Left lung (tissue), 14 donors: ENCODE measurements around the gene ROBO3. TPM values are rescaled to one million over a fixed set of nuclear protein-coding genes. Genes with fewer than 3 reads are reported as not detected.

Source experiments
- ATAC-seq: fragments of 200-7000 bp; cut with Tn5 transposase; one replicate; pipeline ENCODE4 v1.9.1; 2020; ENCODE audit warnings: moderate library complexity
- DNase-seq, 4 donors: peaks; one replicate each; pipeline ENCODE4 v3.0.0-alpha.2; 2013 to 2020
- H3K27ac ChIP-seq, 2 donors: fragments of 200-600 bp; sonication (generic) in 1 of 2; one replicate each; pipeline versions ENCODE4 v1.5.0 to v1.8.0; 2020 to 2021
- H3K27me3 ChIP-seq, 2 donors: fragments of 200-600 bp; sonication (generic) in 1 of 2; one replicate each; pipeline versions ENCODE4 v1.5.0 to v1.8.0; 2020 to 2021
- H3K36me3 ChIP-seq, 2 donors: fragments of 200-600 bp; sonication (generic) in 1 of 2; one replicate each; pipeline versions ENCODE4 v1.5.0 to v1.8.0; 2020 to 2021
- H3K4me1 ChIP-seq, 2 donors: fragments of 200-600 bp; one replicate each; pipeline ENCODE4 v1.8.0; 2021
- H3K4me3 ChIP-seq, 2 donors: fragments of 200-600 bp; sonication (generic) in 1 of 2; one replicate each; pipeline versions ENCODE4 v1.5.0 to v1.8.0; 2020 to 2021; ENCODE audit warnings: mild to moderate bottlenecking in 1 of 2
- H3K9me3 ChIP-seq, 2 donors: fragments of 200-600 bp; sonication (generic) in 1 of 2; one replicate each; pipeline versions ENCODE4 v1.5.0 to v1.8.0; 2020 to 2021
- intact Hi-C, 2 donors: fragments of 100-400 bp; cut with DNase I; formaldehyde crosslinking; loops; one replicate each; pipeline versions ENCODE4 v1.11.2 to v1.14.2; 2022
- long read RNA-seq, 12 donors: library from polyadenylated mRNA in 2 of 12; unstranded in 2 of 12; transcript quantifications; one replicate each; pipeline ENCODE4 v2.0.0 and lab custom pipeline, GENCODE V29; 2019 to 2026
- polyA plus RNA-seq, 6 donors: library from polyadenylated mRNA; unstranded; fragments of 120-200 nt; gene quantifications; one replicate each; pipeline ENCODE4 v1.2.1, GENCODE V29; 2013; ENCODE audit not compliant: insufficient read length in 6 of 6
- total RNA-seq, 2 donors: library from RNA; stranded (reverse); fragmentation: NEBNext Ultra II Directional; extraction: Animal tissue kit (Norgen Biotek cat#: 25700); gene quantifications; one replicate each; pipeline ENCODE4 v1.2.1, GENCODE V29; 2021
- TF ChIP-seq, protein P1 (sequence below), 2 donors: fragments of 200-600 bp; sonication (generic) in 1 of 2; IDR thresholded peaks; one replicate each; pipeline versions ENCODE4 v1.5.0 to v1.8.0; 2021; ENCODE audit warnings: antibody characterized with exemption in 2 of 2
- donor health status: DM: no; HTN: yes; CAD: no.
- donor health status: DM: no; HTN: no; CAD: no.

Gene ROBO3
- total RNA-seq (10 to 100 TPM; 11.0 to 11.4 TPM), polyA plus RNA-seq (10 to 100 TPM; 38.8 to 54.8 (median 49.1) TPM)
- long read RNA-seq, donor 1, partial matches to known transcripts = 6 of 9 reads
- long read RNA-seq, donor 1, other reads (novel, unspliced or antisense) = 0 of 9 reads
- long read RNA-seq, donor 2, partial matches to known transcripts = 5 of 8 reads
- long read RNA-seq, donor 2, other reads (novel, unspliced or antisense) = 0 of 8 reads
- long read RNA-seq, donor 3, partial matches to known transcripts = 5 of 6 reads
- long read RNA-seq, donor 3, other reads (novel, unspliced or antisense) = 0 of 6 reads
- long read RNA-seq, donor 4, partial matches to known transcripts = 3 of 6 reads
- long read RNA-seq, donor 4, other reads (novel, unspliced or antisense) = 3 of 6 reads
- long read RNA-seq, donor 5, partial matches to known transcripts = 0 of 1 reads
- long read RNA-seq, donor 5, other reads (novel, unspliced or antisense) = 0 of 1 reads
- long read RNA-seq, donor 6, partial matches to known transcripts = 5 of 6 reads
- long read RNA-seq, donor 6, other reads (novel, unspliced or antisense) = 0 of 6 reads
- long read RNA-seq, donor 7, partial matches to known transcripts = 5 of 7 reads
- long read RNA-seq, donor 7, other reads (novel, unspliced or antisense) = 0 of 7 reads
- long read RNA-seq, donor 8, partial matches to known transcripts = 5 of 5 reads
- long read RNA-seq, donor 8, other reads (novel, unspliced or antisense) = 0 of 5 reads
- long read RNA-seq, donor 9 = 0 reads
- long read RNA-seq, donor 10 = 0 reads
- long read RNA-seq, donor 11, partial matches to known transcripts = 14 of 15 reads
- long read RNA-seq, donor 11, other reads (novel, unspliced or antisense) = 0 of 15 reads
- long read RNA-seq, donor 12 = 0 reads

DNA sequence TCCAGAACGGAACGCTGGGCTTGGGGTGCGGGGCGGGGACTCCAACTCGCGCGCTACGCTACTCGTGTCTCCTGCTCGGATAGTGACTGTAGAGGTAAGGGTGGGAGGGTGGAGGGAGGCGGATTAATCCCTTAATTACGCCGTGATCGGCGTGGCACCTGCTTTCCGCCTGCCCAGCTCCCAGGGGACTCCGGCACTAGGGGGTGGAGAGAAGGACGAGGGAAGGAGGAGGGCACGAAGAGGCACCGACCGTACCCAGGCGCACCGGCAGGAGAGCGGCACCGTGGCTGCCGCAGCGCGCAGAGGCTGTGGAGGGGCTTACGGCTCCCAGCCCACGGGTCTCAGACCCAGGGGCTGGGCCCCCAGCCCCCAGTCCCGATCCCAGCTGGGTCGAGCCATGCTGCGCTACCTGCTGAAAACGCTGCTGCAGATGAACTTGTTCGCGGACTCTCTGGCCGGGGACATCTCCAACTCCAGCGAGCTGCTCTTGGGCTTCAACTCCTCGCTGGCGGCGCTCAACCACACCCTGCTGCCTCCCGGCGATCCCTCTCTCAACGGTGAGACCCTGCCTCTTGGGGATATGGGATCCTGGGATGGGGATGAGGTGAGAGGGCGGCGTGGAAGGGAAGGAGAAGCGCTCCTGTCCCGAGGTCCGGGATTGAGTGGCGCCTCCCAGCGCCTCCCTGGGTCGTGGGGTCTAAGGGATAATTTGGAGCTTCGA lies at the start of gene ROBO3:
Gene ROBO3, plus strand, starts transcription at position 252 of the 721 bp plus-strand sequence. Its CDS starts 146 bp downstream, at position 398.
- Histone ChIP-seq H3K9me3 (no peaks in the 10 kb centered on the region), H3K36me3 (no peaks in the 10 kb centered on the region), H3K27me3 (peaks cover 69 to 99% of the 10 kb centered on the region in 2 donors), H3K4me3 (peak within 1 kb of the TSS in 1 of 2 donors; percentile 1), H3K4me1 (peaks cover 9 to 52% of the 10 kb centered on the region in 2 donors), H3K27ac (no peak within 1 kb of the TSS)
- TF ChIP-seq, protein P1, sequence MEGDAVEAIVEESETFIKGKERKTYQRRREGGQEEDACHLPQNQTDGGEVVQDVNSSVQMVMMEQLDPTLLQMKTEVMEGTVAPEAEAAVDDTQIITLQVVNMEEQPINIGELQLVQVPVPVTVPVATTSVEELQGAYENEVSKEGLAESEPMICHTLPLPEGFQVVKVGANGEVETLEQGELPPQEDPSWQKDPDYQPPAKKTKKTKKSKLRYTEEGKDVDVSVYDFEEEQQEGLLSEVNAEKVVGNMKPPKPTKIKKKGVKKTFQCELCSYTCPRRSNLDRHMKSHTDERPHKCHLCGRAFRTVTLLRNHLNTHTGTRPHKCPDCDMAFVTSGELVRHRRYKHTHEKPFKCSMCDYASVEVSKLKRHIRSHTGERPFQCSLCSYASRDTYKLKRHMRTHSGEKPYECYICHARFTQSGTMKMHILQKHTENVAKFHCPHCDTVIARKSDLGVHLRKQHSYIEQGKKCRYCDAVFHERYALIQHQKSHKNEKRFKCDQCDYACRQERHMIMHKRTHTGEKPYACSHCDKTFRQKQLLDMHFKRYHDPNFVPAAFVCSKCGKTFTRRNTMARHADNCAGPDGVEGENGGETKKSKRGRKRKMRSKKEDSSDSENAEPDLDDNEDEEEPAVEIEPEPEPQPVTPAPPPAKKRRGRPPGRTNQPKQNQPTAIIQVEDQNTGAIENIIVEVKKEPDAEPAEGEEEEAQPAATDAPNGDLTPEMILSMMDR (IDR thresholded peaks at IDR 0.05) = no peak
- intact Hi-C loops = no loop called here
- no peak for DNase-seq
- no peak for ATAC-seq

GRCh38 chr11:124817036-124817435 lies 48.2 kb upstream of the ROBO3 start:
- no peaks in the 10 kb centered on the region for H3K4me1 ChIP-seq
- TF ChIP-seq, protein P1 (IDR thresholded peaks at IDR 0.05) = no peak
- H3K27me3 ChIP-seq = peaks cover 0 to 27% of the 10 kb centered on the region in 2 donors
- DNase-seq = no peak
- intact Hi-C loops = no loop called here
- H3K9me3 ChIP-seq = no peaks in the 10 kb centered on the region
- H3K36me3 ChIP-seq = no peaks in the 10 kb centered on the region
- no peak overlapping the region for H3K27ac ChIP-seq
- ATAC-seq = no peak
- no peak overlapping the region for H3K4me3 ChIP-seq

- ATAC-seq = no peak
- intact Hi-C loops = no loop called here
Observed at GRCh38 chr11:124821995-124822730, 43.1 kb upstream of the ROBO3 start.

More at GRCh38 chr11:124821995-124822730, 43.1 kb upstream of the ROBO3 start:
- Histone ChIP-seq H3K36me3 (no peaks in the 10 kb centered on the region), H3K27me3 (peaks cover 0 to 13% of the 10 kb centered on the region in 2 donors), H3K27ac (no peak overlapping the region), H3K9me3 (no peaks in the 10 kb centered on the region), H3K4me3 (no peak overlapping the region), H3K4me1 (no peaks in the 10 kb centered on the region)
- TF ChIP-seq, protein P1 (IDR thresholded peaks at IDR 0.05) = no peak
- no peak for DNase-seq
